NOMO-1 treated with dmso at 0.1 percent for 144 hours (cell line): ENCODE data around the gene PTGR3.
A peak's percentile ranks its signal among the peaks of the same experiment; 100 is the strongest.

Experiments
- DNase-seq: peaks from one replicate; lab custom pipeline; 2025; ENCODE audit not compliant: unreplicated experiment; lab: John Stamatoyannopoulos, UW

Gene PTGR3

DNA sequence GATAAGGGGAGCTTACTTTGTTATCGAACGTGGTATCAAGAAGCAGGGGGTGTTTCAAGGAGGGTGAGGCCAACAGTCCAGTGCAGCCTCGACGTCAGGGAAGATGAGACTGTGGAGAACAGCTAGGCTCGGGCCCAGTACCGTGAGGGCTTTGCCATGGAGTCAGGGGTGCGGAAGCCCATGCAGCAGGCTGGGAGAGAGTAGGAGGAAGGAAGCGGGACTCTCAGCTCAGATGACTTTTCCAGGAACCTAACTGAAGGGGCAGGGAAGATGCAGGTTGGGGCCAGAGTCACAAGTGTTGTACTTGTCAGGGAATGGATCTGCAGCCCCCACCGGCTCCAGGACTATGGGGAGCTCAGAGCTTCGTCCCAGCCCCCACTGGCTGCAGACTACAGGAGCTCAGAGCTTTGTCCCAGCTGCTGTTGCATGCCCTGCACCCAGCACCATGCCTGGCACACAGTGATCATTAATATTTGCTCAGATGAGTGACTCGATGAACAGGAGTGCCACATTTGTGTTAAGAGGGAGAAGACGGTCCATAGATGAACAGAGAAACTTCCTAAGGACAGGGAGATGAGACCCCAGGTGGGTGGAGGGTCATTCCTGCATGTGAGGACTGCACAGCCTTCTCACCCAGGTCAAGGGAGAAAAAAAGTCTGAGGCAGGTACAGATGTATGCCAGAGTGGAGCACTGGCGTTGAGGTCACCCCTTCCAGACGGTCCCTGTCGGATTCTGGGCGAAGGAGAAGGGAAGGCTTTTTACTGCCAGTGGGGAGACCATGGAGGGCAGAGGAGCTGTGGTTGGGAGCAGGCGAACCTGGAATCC is 36.4 kb downstream of the PTGR3 start:
- no peak for DNase-seq

- DNase-seq: no peak
Observed at GRCh38 chr18:75170916-75171315, 38.0 kb downstream of the PTGR3 start.

DNA sequence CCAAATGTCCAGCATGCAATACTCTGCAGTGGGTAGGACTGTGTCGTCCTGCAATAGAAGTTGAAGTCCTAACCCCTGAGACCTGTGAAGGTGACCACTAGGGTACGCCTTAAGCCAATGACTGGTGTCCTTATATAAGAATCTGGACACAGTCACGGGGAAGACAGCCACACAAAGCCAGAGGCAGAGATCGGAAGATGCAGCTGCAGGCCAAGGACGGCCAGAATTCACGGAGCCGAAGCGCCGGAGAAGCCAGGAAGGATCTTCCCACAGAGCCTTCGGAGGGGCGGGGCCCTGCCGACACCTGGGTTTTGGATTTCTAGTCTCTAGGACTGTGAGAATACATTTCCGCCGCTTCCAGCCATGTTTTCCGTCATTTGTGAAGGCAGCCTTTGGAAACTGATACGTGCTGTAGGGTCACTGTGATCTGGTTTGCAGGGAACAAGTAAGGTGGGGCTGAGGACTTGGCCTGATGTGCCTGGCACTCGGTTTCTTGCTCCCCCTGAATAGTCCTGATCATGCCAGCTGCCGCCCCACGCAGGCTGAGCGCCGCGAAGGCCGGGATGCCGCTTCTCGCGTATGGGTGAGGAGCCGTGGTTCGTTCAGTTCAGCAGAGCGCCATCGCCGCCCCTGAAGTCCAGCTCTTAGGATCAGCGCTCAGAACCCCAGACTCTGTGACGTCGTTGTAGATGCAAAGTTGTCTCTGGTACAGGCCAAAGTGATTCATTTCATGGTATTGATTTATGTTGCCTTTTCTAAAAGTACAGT is 38.7 kb downstream of the PTGR3 start:
- DNase-seq: no peak

DNA sequence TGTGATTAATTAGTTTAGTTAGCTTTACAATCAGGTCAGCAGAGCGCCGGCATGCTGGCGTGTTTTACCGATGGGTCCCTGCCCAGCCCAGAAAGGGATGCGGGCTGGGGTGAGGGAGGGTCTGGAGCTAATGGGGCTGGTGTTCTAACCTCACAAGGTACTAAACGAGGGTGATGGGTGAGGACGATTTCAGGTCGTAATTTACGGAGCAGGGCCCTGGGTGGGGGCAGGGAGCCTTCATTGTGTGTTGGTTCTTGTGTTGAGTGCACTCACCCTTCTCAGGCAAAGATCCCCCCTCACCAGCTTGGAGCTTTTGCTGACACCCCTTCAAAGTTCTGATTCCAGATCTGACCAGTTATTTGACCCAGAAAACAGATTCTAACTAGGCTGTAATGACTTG is 39.5 kb downstream of the PTGR3 start:
- no peak for DNase-seq

GRCh38 chr18:75168619-75169018 is 40.3 kb downstream of the PTGR3 start:
- no peak for DNase-seq

DNA sequence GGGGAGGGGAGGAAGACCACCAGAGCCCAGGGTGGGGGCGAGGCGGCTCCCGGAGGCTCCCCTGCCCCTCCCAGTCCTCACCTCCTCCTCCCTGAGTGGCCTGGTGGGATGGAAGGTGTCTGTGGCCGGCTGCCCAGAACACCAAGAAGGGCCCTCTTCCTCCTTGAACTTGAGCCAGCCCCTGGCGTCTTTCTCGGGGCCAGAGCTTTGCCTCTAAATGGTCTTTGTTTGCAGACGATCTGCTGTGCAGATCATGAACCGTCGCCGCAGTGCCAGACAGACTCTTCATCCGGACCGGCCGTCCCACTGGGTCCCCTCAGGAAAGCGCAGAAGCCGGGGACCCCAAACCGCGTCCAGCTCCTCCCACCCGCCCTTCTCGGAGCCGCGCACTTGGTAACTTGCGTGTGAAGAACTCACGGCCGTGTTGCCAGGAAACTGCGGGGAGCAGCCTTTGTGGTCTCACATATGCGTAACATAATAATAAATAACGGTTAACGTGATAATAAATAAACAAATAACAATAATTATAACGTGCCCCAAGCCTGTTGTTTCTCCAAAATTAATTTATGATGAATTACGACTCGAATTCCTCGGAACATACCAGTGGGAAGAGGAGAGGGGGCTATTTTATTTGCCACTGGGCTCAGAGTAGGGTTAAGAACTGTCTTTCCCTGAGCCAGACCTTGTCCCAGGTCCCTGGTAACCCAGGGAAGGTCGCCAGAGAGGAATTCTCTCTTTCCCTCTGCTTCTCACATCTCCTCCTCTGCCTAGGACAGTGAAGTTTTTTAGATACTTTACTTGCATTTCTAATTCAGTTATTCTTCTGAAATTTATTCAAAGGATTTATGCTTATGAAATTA is 41.0 kb downstream of the PTGR3 start:
- DNase-seq: no peak

- no peak for DNase-seq
Observed at GRCh38 chr18:75167137-75167536, 41.8 kb downstream of the PTGR3 start.

GRCh38 chr18:75165926-75166325 is 43.0 kb downstream of the PTGR3 start:
- DNase-seq: no peak

GRCh38 chr18:75164479-75164878 is 44.5 kb downstream of the PTGR3 start:
- DNase-seq: no peak

- DNase-seq: no peak
Observed at GRCh38 chr18:75163736-75164135, 45.2 kb downstream of the PTGR3 start.

GRCh38 chr18:75162978-75163377 is 46.0 kb downstream of the PTGR3 start:
- DNase-seq: no peak

- DNase-seq: no peak
Observed at GRCh38 chr18:75162467-75162866, 46.5 kb downstream of the PTGR3 start.

DNA sequence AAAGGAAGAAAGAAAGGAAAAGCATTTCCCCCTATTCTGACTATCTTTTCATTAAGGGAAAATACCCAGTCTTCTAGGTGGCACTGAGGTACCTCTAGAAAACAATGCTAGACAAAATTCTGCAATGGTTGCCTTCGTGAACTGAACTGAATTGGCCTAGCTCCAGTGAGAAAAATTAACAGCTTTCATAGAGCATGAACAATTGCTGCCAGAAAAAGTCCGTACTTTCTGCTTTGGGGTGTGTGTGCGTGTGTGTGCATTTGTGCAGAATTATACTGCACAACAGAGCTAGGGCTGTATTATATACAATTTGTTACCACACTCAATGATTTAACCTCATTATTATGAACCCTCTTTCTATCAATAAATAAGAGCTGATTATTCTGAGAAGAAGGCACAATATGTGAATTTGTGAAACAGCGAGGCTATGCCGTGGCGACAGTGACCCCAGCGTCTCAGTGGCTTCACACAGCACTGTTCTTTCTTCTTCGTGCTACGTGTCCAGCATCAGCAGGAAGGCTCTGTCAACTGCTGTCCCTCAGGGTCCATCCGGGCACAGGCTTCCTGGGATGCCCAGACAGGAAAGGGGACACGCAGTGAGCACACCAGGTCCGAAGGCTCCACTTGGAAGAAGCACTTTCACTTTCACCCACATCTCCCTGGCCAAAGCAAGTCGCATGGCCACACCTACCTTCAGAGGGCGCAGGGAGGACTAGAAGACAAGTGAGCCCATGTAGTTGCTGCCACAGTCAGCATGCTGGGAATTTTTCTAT is 47.5 kb downstream of the PTGR3 start:
- peak; percentile 42 for DNase-seq

DNA sequence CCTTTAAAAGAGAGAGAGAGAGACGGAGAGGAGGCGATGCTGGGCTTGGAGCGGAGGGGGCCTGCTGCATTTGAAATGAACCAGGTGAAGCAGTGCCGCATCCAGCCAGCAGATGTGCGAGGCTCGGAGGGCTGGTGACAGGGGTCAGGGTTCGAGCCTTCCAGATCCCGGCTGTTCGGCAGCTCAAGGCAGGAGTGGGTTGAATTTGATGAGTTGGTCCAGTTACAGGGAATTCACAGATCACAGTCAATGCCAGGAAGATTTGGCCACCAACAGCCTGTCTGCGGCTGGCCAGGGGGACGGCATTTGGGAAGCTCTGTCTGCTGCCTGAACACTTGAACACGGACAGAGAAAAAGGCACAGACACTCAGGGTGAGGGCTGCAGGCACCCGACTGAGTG is 48.6 kb downstream of the PTGR3 start:
- no peak for DNase-seq

GRCh38 chr18:75159646-75160356 is 49.1 kb downstream of the PTGR3 start:
- no peak for DNase-seq

DNA sequence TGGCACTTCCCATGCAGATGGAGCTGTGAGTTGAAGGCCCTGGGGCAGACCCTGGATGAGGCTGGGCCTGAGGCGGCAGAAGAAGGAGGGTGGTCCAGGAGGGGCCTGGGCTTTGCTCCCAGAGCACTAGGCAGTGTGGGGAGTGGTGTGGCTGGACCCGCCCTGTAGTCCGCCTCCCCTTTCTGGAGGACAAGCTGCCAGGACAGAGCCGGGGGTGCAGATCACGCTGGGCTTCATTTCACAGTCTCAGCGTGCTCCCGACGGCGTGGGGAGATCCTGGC is 49.8 kb downstream of the PTGR3 start:
- no peak for DNase-seq
